Activated B cell treated with CpG ODN at 0.5 μM for 24 hours (primary cell): ENCODE results near the gene ARHGAP24. TPM values are rescaled to one million over a fixed set of nuclear protein-coding genes. Genes with fewer than 3 reads are reported as not detected.

ENCODE experiments used
- ATAC-seq: fragments of 200-7000 bp; cut with Tn5 transposase; one replicate; pipeline ENCODE4 v1.10.0; 2021; ENCODE audit warnings: low read depth, mild to moderate bottlenecking, moderate library complexity
- CTCF ChIA-PET: fragments of 350-600 bp; sonication (Branson Sonifier 250); formaldehyde crosslinking; loops from one replicate; lab custom pipeline; 2021; ENCODE audit warnings: antibody characterized with exemption; lab: Charles Lee
- POLR2A ChIA-PET: fragments of 350-600 bp; sonication (Branson Sonifier 250); formaldehyde crosslinking; loops from one replicate; lab custom pipeline; 2021; ENCODE audit warnings: antibody characterized with exemption; lab: Charles Lee
- DNase-seq: peaks from one replicate; pipeline ENCODE4 v3.0.0; 2022
- H3K27ac Mint-ChIP-seq: one replicate; pipeline ENCODE4 v1.8.0; 2020; ENCODE audit warnings: mixed read lengths
- H3K27me3 Mint-ChIP-seq: one replicate; pipeline ENCODE4 v1.8.0; 2021; ENCODE audit warnings: mixed read lengths
- H3K36me3 Mint-ChIP-seq: one replicate; pipeline ENCODE4 v1.8.0; 2021; ENCODE audit warnings: low read depth, mixed read lengths
- H3K4me1 Mint-ChIP-seq: one replicate; pipeline ENCODE4 v1.8.0; 2021; ENCODE audit warnings: mixed read lengths
- H3K4me3 Mint-ChIP-seq: one replicate; pipeline ENCODE4 v1.8.0; 2020; ENCODE audit warnings: mild to moderate bottlenecking, mixed read lengths
- H3K9me3 Mint-ChIP-seq: one replicate; pipeline ENCODE4 v1.8.0; 2020; ENCODE audit warnings: mixed read lengths
- intact Hi-C: fragments of 100-400 bp; cut with micrococcal nuclease; formaldehyde crosslinking; loops from one replicate; pipeline ENCODE4 v1.15.1; 2024
- total RNA-seq: library from RNA; stranded (reverse); gene quantifications from 2 replicates; pipeline ENCODE4 v1.2.3, GENCODE V29; 2022
- TF ChIP-seq, protein P1 (sequence below): fragments of 200-600 bp; IDR thresholded peaks from one replicate; pipeline ENCODE4 v1.8.0; 2022; ENCODE audit warnings: antibody characterized with exemption, mild to moderate bottlenecking

ARHGAP24 gene
- total RNA-seq, 1 donor from 2014 or later, result 231 TPM

DNA sequence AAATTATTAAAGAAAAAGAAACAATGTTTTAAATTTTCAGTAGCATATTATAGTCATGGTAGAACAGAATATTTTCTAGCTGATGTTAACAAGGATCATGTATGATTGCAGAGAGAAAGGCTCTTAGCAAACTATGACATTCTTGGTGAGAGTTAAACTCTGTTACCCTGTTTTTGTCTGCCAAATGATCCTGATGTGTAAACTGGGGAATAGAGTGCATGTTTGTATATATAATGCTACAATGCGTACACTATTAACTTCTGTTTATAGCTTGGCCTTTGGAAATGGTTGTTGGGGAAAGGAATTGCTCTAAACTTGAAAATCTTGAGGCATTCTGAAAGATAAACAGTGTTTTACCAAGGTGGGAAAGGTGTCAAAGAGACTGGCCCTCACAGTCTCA is 292.7 kb downstream of the ARHGAP24 start:
- Mint-ChIP-seq H3K27me3 (no peaks in the 10 kb centered on the region), H3K4me1 (peaks cover 13% of the 10 kb centered on the region), H3K36me3 (peaks cover 3% of the 10 kb centered on the region), H3K4me3 (no peak overlapping the region), H3K9me3 (no peaks in the 10 kb centered on the region), H3K27ac (no peak overlapping the region)
- ChIA-PET POLR2A (no interaction called here), CTCF (no interaction called here)
- ATAC-seq, result no peak
- no peak for DNase-seq
- intact Hi-C loops, result no loop called here
- TF ChIP-seq, protein P1, sequence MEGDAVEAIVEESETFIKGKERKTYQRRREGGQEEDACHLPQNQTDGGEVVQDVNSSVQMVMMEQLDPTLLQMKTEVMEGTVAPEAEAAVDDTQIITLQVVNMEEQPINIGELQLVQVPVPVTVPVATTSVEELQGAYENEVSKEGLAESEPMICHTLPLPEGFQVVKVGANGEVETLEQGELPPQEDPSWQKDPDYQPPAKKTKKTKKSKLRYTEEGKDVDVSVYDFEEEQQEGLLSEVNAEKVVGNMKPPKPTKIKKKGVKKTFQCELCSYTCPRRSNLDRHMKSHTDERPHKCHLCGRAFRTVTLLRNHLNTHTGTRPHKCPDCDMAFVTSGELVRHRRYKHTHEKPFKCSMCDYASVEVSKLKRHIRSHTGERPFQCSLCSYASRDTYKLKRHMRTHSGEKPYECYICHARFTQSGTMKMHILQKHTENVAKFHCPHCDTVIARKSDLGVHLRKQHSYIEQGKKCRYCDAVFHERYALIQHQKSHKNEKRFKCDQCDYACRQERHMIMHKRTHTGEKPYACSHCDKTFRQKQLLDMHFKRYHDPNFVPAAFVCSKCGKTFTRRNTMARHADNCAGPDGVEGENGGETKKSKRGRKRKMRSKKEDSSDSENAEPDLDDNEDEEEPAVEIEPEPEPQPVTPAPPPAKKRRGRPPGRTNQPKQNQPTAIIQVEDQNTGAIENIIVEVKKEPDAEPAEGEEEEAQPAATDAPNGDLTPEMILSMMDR, result no peak

DNA sequence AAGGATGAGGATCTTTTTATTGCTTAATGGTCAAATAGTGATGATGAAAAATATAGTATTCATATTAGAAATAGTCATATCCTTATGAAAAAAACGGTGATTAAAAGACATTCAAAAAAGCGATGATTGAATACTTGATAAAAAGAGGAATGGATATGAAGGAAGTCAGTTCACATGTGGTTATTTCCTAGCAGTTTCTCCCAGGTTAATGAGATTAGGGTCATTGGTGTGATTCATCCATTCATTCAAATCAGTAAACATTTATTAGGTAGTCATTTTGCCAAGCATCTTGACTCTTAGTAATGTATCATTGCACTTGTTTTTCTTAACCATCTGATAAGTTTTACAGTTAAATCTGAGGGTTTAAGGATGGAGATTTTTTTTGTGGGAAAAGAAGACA is 294.1 kb downstream of the ARHGAP24 start:
- H3K36me3 Mint-ChIP-seq, result peaks cover 3% of the 10 kb centered on the region
- ChIA-PET POLR2A (no interaction called here), CTCF (no interaction called here)
- H3K27ac Mint-ChIP-seq, result no peak overlapping the region
- H3K4me3 Mint-ChIP-seq, result no peak overlapping the region
- peaks cover 13% of the 10 kb centered on the region for H3K4me1 Mint-ChIP-seq
- H3K27me3 Mint-ChIP-seq, result no peaks in the 10 kb centered on the region
- TF ChIP-seq, protein P1, result no peak
- ATAC-seq (no peak), DNase-seq (no peak)
- no peaks in the 10 kb centered on the region for H3K9me3 Mint-ChIP-seq
- intact Hi-C loops, result no loop called here

DNA sequence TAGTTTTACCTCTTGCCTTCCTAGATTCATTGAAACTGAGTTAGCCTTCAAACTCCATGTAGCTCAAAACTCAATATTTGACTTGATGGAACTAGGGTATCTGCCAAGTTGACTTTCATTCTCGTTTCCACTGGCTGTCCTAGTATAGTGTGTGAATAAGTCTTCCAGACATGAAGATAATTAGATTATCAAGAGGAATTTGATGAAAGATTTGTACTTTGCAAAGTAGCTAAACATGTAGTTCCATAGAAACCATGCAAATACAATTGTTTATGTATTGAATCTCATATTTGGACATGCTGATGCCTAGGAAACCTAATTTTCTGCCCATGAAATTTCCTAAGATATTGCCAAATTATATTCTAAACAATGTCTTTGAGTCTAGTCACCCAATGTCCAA is 297.5 kb downstream of the ARHGAP24 start:
- Mint-ChIP-seq H3K4me1 (peaks cover 24% of the 10 kb centered on the region), H3K27me3 (no peaks in the 10 kb centered on the region), H3K36me3 (peaks cover 2% of the 10 kb centered on the region), H3K27ac (no peak overlapping the region), H3K9me3 (peaks cover 4% of the 10 kb centered on the region), H3K4me3 (no peak overlapping the region)
- TF ChIP-seq, protein P1, result no peak
- ATAC-seq (no peak), DNase-seq (no peak)
- intact Hi-C loops, result no loop called here
- ChIA-PET CTCF (no interaction called here), POLR2A (no interaction called here)

DNA sequence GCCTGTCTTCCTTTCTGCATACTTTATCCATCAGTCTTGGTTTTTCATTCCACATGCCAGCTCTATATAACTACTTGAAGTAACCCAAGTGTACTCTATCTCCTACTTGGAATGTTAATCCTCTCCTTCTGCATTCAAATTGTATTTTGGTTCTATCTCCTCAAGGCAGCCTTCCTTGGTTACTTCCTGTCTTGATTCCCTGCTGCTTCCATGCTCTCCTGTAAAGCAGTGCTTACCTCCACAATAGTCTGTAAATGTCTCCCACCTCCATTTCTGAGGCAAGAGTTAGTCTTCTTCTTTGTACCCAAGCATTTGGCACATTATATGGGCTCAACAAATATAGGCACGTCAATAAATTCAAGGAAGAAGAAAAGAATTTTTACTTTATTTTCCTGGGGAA is 298.4 kb downstream of the ARHGAP24 start:
- peaks cover 32% of the 10 kb centered on the region for H3K4me1 Mint-ChIP-seq
- intact Hi-C loops, result no loop called here
- CTCF ChIA-PET, result interaction anchor here (2.1 kb wide), 1 partner anchor 24 kb away, joined by 5 read pairs; no protein-coding TSS in a partner anchor
- TF ChIP-seq, protein P1, result no peak
- peaks cover 2% of the 10 kb centered on the region for H3K36me3 Mint-ChIP-seq
- peaks cover 4% of the 10 kb centered on the region for H3K9me3 Mint-ChIP-seq
- H3K27ac Mint-ChIP-seq, result no peak overlapping the region
- POLR2A ChIA-PET, result no interaction called here
- ATAC-seq (no peak), DNase-seq (no peak)
- no peak overlapping the region for H3K4me3 Mint-ChIP-seq
- H3K27me3 Mint-ChIP-seq, result no peaks in the 10 kb centered on the region

DNA sequence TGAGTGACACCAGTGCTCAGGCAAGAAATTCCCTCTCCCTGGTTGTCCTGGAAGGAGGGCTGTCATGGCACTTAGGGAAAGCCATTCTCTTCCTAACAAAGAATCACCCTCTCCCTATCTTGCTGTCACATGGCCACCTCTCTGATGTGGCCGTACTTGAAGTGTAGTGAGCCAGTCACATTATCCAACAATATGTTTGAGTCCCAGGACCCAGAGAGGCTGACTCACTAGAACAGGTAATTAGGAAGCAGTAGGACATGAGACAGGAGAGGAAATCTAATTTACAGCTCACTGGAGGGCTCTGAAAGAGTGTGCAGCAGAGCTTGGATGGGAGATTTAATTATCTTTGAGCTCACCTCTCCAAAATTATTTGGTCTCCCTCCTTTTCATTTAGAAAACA is 299.1 kb downstream of the ARHGAP24 start:
- ATAC-seq, result no peak
- DNase-seq, result no peak
- Mint-ChIP-seq H3K36me3 (peaks cover 2% of the 10 kb centered on the region), H3K9me3 (peaks cover 4% of the 10 kb centered on the region), H3K4me3 (no peak overlapping the region), H3K4me1 (peaks cover 38% of the 10 kb centered on the region), H3K27ac (no peak overlapping the region), H3K27me3 (no peaks in the 10 kb centered on the region)
- intact Hi-C loops, result no loop called here
- POLR2A ChIA-PET, result no interaction called here
- CTCF ChIA-PET, result interaction anchor here (2.1 kb wide), 1 partner anchor 23 kb away, joined by 5 read pairs; no protein-coding TSS in a partner anchor
- TF ChIP-seq, protein P1, result no peak
